OCI-LY1 (cell line): ENCODE results near the gene APOC3.

Experiments
- EZH2 ChIP-seq: fragments of 200-600 bp; sonication (generic), shearing (Covaris generic); IDR thresholded peaks from 2 replicates; pipeline ENCODE4 v1.8.0; 2017; ENCODE audit warnings: borderline replicate concordance, mixed run types, mild to moderate bottlenecking, antibody characterized with exemption, low read length, moderate library complexity, mixed read lengths
- TF ChIP-seq, protein P1 (sequence below): fragments of 200-600 bp; sonication (generic), shearing (Covaris generic); IDR thresholded peaks from 2 replicates; pipeline ENCODE4 v1.5.1; 2017; ENCODE audit warnings: mild to moderate bottlenecking, antibody characterized with exemption, low read length, moderate library complexity, mixed read lengths

DNA sequence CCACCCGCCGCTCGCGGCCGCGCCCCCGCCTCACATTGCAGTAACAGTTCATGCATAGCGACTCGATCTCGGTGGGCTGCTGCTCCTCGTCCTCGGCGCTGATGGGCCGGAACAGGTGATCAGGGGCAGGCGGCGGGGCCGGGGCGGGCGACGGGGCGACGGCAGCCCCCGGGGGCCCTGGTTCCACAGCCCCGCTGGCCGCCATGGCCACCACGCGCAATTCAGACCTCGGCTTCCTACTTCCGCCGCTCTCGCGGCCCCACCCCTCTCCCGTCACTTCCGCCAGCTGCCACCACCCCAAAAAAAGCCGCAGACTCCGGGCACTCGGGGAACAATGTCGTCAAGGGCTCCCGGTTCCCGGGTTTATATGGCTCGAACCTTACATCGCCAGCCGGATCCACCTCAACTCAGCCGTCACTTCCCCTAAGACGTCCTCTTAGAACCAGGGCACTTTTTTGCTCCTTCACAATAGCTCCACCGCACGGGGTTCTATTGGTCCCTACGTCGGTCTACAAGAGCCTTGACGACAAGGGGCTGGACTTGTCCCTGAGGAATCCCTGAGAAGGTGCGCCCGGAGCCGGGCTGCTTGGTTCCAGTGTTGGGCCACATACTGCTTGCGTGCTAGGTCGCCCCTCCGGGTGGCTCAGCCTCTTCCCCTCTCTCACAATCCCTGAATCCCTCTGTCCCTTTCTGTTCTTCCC is 41.8 kb upstream of the APOC3 start, which contains the start of gene ZPR1:
- no peak for TF ChIP-seq EZH2
- TF ChIP-seq, protein P1, sequence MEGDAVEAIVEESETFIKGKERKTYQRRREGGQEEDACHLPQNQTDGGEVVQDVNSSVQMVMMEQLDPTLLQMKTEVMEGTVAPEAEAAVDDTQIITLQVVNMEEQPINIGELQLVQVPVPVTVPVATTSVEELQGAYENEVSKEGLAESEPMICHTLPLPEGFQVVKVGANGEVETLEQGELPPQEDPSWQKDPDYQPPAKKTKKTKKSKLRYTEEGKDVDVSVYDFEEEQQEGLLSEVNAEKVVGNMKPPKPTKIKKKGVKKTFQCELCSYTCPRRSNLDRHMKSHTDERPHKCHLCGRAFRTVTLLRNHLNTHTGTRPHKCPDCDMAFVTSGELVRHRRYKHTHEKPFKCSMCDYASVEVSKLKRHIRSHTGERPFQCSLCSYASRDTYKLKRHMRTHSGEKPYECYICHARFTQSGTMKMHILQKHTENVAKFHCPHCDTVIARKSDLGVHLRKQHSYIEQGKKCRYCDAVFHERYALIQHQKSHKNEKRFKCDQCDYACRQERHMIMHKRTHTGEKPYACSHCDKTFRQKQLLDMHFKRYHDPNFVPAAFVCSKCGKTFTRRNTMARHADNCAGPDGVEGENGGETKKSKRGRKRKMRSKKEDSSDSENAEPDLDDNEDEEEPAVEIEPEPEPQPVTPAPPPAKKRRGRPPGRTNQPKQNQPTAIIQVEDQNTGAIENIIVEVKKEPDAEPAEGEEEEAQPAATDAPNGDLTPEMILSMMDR, result no peak
